ENCODE measurements around the gene GNG7. TPM values are rescaled to one million over a fixed set of nuclear protein-coding genes. Genes with fewer than 3 reads are reported as not detected.

GNG7 gene
- total RNA-seq, 4 donors from 2014 or later, result 1.3 to 3.9 (median 1.8) TPM

DNA sequence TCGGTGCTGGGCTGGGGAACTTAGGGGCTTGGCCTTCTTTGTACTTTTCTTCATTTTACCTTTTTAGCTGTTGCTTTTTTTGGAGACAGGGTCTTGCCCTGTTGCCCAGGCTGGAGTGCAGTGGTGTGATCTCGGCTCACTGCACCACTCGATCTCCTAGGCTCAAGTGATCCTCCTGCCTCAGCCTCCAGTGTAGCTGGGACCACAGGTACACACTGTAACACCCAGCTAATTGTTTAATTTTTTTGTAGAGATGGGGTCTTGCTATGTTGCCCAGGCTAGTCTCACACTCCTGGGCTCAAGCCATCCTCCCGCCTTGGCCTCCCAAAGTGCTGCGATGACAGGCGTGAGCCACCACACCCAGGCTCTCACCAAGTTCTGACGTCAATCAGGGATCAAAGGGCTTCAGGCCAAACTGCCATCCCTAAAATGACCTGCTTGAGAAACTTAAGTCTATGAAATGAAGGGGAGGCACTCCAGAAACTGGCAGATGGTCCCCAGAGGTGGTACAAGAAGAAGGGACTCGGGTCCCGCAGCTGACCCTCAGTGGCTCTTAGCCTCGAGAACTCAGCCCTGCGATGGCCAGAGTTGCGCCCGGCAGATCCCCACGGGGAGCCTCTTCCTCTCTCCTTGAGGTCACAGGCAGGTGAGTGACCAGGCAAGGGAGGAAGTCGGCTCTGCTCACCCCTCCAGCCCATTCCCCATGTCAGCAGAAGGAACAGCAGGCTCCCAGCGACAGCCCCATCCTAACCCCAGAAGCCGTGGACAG lies 61.7 kb downstream of the GNG7 start:
- DNase-seq (ENCODE audit: low spot score) (no peak), ATAC-seq (ENCODE audit: low FRiP score) (no peak)
- TF ChIP-seq, protein P1, sequence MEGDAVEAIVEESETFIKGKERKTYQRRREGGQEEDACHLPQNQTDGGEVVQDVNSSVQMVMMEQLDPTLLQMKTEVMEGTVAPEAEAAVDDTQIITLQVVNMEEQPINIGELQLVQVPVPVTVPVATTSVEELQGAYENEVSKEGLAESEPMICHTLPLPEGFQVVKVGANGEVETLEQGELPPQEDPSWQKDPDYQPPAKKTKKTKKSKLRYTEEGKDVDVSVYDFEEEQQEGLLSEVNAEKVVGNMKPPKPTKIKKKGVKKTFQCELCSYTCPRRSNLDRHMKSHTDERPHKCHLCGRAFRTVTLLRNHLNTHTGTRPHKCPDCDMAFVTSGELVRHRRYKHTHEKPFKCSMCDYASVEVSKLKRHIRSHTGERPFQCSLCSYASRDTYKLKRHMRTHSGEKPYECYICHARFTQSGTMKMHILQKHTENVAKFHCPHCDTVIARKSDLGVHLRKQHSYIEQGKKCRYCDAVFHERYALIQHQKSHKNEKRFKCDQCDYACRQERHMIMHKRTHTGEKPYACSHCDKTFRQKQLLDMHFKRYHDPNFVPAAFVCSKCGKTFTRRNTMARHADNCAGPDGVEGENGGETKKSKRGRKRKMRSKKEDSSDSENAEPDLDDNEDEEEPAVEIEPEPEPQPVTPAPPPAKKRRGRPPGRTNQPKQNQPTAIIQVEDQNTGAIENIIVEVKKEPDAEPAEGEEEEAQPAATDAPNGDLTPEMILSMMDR (IDR thresholded peaks at IDR 0.05), result no peak

GRCh38 chr19:2639999-2640398 lies 62.5 kb downstream of the GNG7 start:
- DNase-seq (ENCODE audit: low spot score) (no peak), ATAC-seq (ENCODE audit: low FRiP score) (no peak)
- TF ChIP-seq, protein P1 (IDR thresholded peaks at IDR 0.05), result no peak

GRCh38 chr19:2638417-2638940 lies 64.0 kb downstream of the GNG7 start:
- DNase-seq (ENCODE audit: low spot score) (no peak), ATAC-seq (ENCODE audit: low FRiP score) (no peak)
- TF ChIP-seq, protein P1 (IDR thresholded peaks at IDR 0.05), result no peak

GRCh38 chr19:2636897-2637683 lies 65.4 kb downstream of the GNG7 start:
- no peak for ATAC-seq (ENCODE audit: low FRiP score)
- TF ChIP-seq, protein P1 (IDR thresholded peaks at IDR 0.05), result peak in 2 of 3 donors; percentile 68 to 74
- no peak for DNase-seq (ENCODE audit: low spot score)

DNA sequence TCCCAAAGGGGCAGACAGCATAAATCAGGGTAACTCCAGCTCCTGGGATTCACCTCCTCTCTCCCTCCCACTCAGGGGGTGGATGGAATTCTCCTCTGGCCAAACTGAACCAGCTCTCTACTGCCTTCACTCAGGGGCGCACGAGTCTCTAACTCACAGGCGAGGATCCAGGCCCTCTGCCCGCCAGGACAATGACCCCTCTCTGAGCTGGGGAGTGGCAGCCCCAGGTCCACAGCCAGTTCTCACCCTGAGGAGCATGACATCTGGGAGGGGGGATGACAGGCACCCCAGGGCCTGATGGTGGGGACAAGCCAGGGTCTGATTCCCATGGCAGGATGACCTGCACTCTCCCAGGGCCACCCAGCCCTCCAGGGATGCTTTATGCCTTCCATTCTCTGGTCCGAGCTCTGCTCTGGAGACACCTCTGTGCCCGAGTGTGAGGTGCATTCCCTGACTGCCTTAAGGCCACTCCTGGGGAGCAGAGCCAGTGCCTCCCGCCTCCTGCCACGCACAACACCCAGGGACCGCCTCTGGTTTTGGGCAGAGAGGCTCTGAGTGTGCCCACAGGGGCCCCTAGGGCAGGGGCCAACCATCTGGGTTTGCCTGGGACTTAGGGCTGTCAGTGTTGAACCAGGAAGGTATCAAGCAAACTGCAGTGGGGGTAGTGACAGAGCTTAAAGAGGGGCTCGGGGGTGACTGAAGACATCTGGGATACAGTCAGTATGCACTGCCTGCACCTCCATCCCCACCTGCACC lies 66.2 kb downstream of the GNG7 start:
- no peak for ATAC-seq (ENCODE audit: low FRiP score)
- TF ChIP-seq, protein P1 (IDR thresholded peaks at IDR 0.05), result no peak

DNA sequence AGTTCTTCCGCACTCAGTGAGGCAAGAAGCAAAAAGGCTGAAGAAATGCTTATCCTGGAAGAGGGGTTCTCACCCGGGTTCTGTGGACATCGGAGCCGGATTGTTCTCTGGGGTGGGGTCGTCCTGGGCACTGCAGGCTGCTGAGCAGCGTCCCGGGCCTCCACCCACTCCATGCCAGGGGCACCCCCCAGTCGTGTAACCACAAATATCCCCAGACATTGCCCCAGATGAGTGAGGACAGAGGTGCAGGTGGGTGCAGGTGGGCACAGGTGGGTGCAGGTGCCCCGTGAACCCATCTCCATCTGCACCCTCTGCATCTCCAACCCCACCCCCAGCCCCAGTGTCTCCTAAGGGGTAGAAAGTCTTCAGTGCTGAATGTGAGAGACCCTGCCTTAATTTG lies 67.5 kb downstream of the GNG7 start:
- DNase-seq (ENCODE audit: low spot score) (no peak), ATAC-seq (ENCODE audit: low FRiP score) (no peak)
- TF ChIP-seq, protein P1 (IDR thresholded peaks at IDR 0.05), result no peak

More for the DNA sequence above, 66.2 kb downstream of the GNG7 start:
- no peak for DNase-seq (ENCODE audit: low spot score)
